SH-SY5Y (cell line): ENCODE measurements around the gene COL6A1.

Source experiments
- GATA2 ChIP-seq: IDR thresholded peaks from 2 replicates; pipeline ENCODE4 v1.6.1; 2011; ENCODE audit warnings: mild to moderate bottlenecking, low read depth, low read length
- GATA3 ChIP-seq: IDR thresholded peaks from 2 replicates; pipeline ENCODE4 v1.6.1; 2011; ENCODE audit warnings: low read depth, mild to moderate bottlenecking, low read length, moderate library complexity

DNA sequence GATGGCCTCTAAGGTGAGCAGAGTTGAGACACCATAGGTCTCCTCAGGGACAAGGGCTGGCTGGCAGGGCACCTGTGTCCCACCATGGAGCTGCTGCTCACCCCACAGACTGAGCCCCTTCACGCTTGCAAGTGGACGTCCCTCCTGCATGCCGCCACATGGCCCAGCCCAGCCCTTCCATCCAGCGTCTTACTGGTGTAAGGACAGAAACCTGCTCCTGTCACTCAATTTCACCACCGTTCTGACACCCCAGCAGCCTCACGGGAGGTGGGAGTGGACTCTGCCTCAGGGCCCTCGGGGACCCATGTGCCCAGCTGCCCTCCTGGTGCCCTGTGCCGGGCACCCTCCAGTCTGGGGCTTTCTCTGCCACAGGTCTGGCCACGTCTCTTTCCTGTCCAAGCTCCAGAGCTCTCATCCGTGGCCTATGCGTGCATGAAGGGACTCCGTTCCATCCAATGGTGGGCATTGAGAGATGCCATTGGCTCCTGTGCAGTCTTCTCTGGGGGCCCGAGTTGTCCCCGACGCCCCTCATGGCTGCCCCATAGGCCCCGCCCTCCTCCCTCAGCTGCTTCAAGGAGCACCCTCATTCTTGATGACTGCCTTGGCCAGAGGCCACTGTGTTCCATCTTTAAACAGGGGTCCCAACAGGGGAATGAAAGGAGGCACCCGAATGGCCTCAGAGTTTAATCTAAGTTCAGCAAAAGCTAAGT is 42.6 kb upstream of the COL6A1 start:
- no peak for TF ChIP-seq GATA3
- no peak for TF ChIP-seq GATA2
